Uterus (tissue), 4 donors: ENCODE measurements around the gene CDON. TPM values are rescaled to one million over a fixed set of nuclear protein-coding genes. Genes with fewer than 3 reads are reported as not detected.
A peak's percentile ranks its signal among the peaks of the same experiment; 100 is the strongest.

Experiments used
- DNase-seq, 2 donors: peaks; one replicate each; pipeline ENCODE4 v3.0.0-alpha.2; 2019 to 2020
- H3K27ac ChIP-seq, 2 donors: fragments of 200-600 bp; sonication (generic); 1 replicate in 1 of 2; 2 replicates in 1 of 2; pipeline ENCODE4 v1.5.1; 2016 to 2018
- H3K27me3 ChIP-seq, 2 donors: fragments of 200-600 bp; sonication (generic); one replicate each; pipeline ENCODE4 v1.5.1; 2018 to 2019; ENCODE audit warnings: control low read depth in 1 of 2
- H3K36me3 ChIP-seq, 2 donors: fragments of 200-600 bp; sonication (generic); one replicate each; pipeline ENCODE4 v1.5.1; 2019; ENCODE audit warnings: control low read depth in 1 of 2
- H3K4me1 ChIP-seq, 2 donors: fragments of 200-600 bp; sonication (generic); one replicate each; pipeline ENCODE4 v1.5.1; 2018 to 2019; ENCODE audit warnings: control low read depth in 1 of 2
- H3K4me3 ChIP-seq, 2 donors: fragments of 200-600 bp; sonication (generic); 1 replicate in 1 of 2; 2 replicates in 1 of 2; pipeline ENCODE4 v1.5.1; 2018 to 2019; ENCODE audit warnings: mild to moderate bottlenecking in 1 of 2
- H3K9me3 ChIP-seq, 2 donors: fragments of 200-600 bp; sonication (generic); one replicate each; pipeline ENCODE4 v1.5.1; 2019; ENCODE audit warnings: control low read depth in 1 of 2
- CTCF ChIP-seq, 4 experiments: fragments of 200-600 bp in 2 of 4; fragments of 450-650 bp in 2 of 4; sonication (generic) in 2 of 4; IDR thresholded peaks; one replicate each; pipeline ENCODE4 v1.5.1; 2016 to 2019; ENCODE audit warnings: antibody characterized with exemption in 4 of 4, mild to moderate bottlenecking in 2 of 4, moderate library complexity in 1 of 4
- POLR2A ChIP-seq, 2 donors: fragments of 450-650 bp; IDR thresholded peaks; one replicate each; pipeline ENCODE4 v1.6.1; 2016; ENCODE audit warnings: antibody characterized with exemption in 2 of 2, mild to moderate bottlenecking in 1 of 2, moderate library complexity in 1 of 2
- intact Hi-C: fragments of 100-400 bp; cut with DNase I; formaldehyde crosslinking; loops from one replicate; pipeline ENCODE4 v1.15.1; 2023; ENCODE audit warnings: low total_unique reads
- total RNA-seq, 4 donors: library from RNA; depleted of rRNA in 3 of 4; stranded (reverse); fragments of >200 nt in 3 of 4; gene quantifications; one replicate each; pipeline versions ENCODE4 v1.1.0 to v1.2.4, GENCODE V29; 2014 to 2023
- donor health status: DM: yes; HTN: yes; CAD: no.

Gene CDON
- total RNA-seq, 4 donors from 2014 or later: 38.5 to 261 (median 213) TPM

GRCh38 chr11:126061707-126062678 lies 673 bp downstream of the CDON start:
- no peaks in the 10 kb centered on the region for H3K4me1 ChIP-seq
- peak; percentile 46 to 64 for DNase-seq
- intact Hi-C loops: loop anchor here (10.0 kb wide), 1 partner anchor 117 kb away; the partner anchor contains the start of gene VSIG10L2
- H3K9me3 ChIP-seq: no peaks in the 10 kb centered on the region
- TF ChIP-seq CTCF (IDR thresholded peaks at IDR 0.05) (peak; percentile 38 to 66 (median 52)), POLR2A (IDR thresholded peaks at IDR 0.05) (no peak)
- H3K4me3 ChIP-seq: peak overlapping the region; percentile 53 to 93
- peak overlapping the region; percentile 81 to 86 for H3K27ac ChIP-seq
- H3K36me3 ChIP-seq: no peaks in the 10 kb centered on the region
- no peaks in the 10 kb centered on the region for H3K27me3 ChIP-seq

GRCh38 chr11:126060757-126061171 lies 1.9 kb downstream of the CDON start:
- TF ChIP-seq CTCF (IDR thresholded peaks at IDR 0.05) (no peak), POLR2A (IDR thresholded peaks at IDR 0.05) (no peak)

GRCh38 chr11:126059238-126059781 lies 3.4 kb downstream of the CDON start:
- no peak for DNase-seq
- intact Hi-C loops: no loop called here
- H3K27ac ChIP-seq: peak overlapping the region; percentile 31 to 81

More at GRCh38 chr11:126060757-126061171, 1.9 kb downstream of the CDON start:
- H3K9me3 ChIP-seq: no peaks in the 10 kb centered on the region
- H3K27ac ChIP-seq: peak overlapping the region; percentile 81 to 86
- H3K4me1 ChIP-seq: no peaks in the 10 kb centered on the region
- no peak for DNase-seq
- H3K36me3 ChIP-seq: no peaks in the 10 kb centered on the region
- H3K27me3 ChIP-seq: no peaks in the 10 kb centered on the region
- peak overlapping the region in 1 of 2 donors; percentile 93 for H3K4me3 ChIP-seq
- intact Hi-C loops: loop anchor here (10.0 kb wide), 1 partner anchor 116 kb away; the partner anchor contains the start of gene VSIG10L2

GRCh38 chr11:126058105-126058874 lies 4.4 kb downstream of the CDON start:
- H3K9me3 ChIP-seq: no peaks in the 10 kb centered on the region
- DNase-seq: no peak
- no peak for TF ChIP-seq POLR2A (IDR thresholded peaks at IDR 0.05)
- no peak for TF ChIP-seq CTCF (IDR thresholded peaks at IDR 0.05)
- H3K27ac ChIP-seq: peak overlapping the region; percentile 2 to 81
- intact Hi-C loops: no loop called here
- peak overlapping the region in 1 of 2 donors; percentile 0 for H3K4me3 ChIP-seq
- no peaks in the 10 kb centered on the region for H3K36me3 ChIP-seq
- H3K4me1 ChIP-seq: no peaks in the 10 kb centered on the region
- no peaks in the 10 kb centered on the region for H3K27me3 ChIP-seq

More at GRCh38 chr11:126059238-126059781, 3.4 kb downstream of the CDON start:
- no peaks in the 10 kb centered on the region for H3K27me3 ChIP-seq
- peak overlapping the region in 1 of 2 donors; percentile 14 for H3K4me3 ChIP-seq
- TF ChIP-seq CTCF (IDR thresholded peaks at IDR 0.05) (no peak), POLR2A (IDR thresholded peaks at IDR 0.05) (no peak)
- H3K9me3 ChIP-seq: no peaks in the 10 kb centered on the region
- H3K36me3 ChIP-seq: no peaks in the 10 kb centered on the region
- no peaks in the 10 kb centered on the region for H3K4me1 ChIP-seq
